Cerebellar cortex (tissue), 1 donor: ENCODE measurements around the gene ZFYVE19.
"Not testable (repeated sequence)": the region's sequence is repeated elsewhere in the genome, so short reads cannot be mapped to it uniquely, and the experiment has no call there.

Experiments used
- DNase-seq: peaks from one replicate; pipeline ENCODE4 v3.0.0-alpha.2; 2015; ENCODE audit warnings: low spot score

ZFYVE19 gene

GRCh38 chr15:40847223-40847961 lies 40.5 kb downstream of the ZFYVE19 start:
- peak; percentile 61 for DNase-seq

- DNase-seq: no peak
Measured at GRCh38 chr15:40850576-40851112, 43.8 kb downstream of the ZFYVE19 start.

GRCh38 chr15:40852529-40852928 lies 45.6 kb downstream of the ZFYVE19 start:
- DNase-seq: no peak

- no peak for DNase-seq
Measured at GRCh38 chr15:40853241-40853890, 46.5 kb downstream of the ZFYVE19 start.

- DNase-seq: no peak
Measured at GRCh38 chr15:40854161-40854560, 47.3 kb downstream of the ZFYVE19 start.

- DNase-seq: no peak
Measured at GRCh38 chr15:40855706-40856234, 48.9 kb downstream of the ZFYVE19 start.

GRCh38 chr15:40856746-40857145 lies 49.9 kb downstream of the ZFYVE19 start:
- DNase-seq: no peak

- peak; percentile 69 for DNase-seq
Measured at GRCh38 chr15:40857601-40858341, 50.9 kb downstream of the ZFYVE19 start.

- no peak for DNase-seq
Measured at GRCh38 chr15:40858706-40859105, 51.8 kb downstream of the ZFYVE19 start.

GRCh38 chr15:40859206-40859851 lies 52.4 kb downstream of the ZFYVE19 start:
- peak; percentile 80 for DNase-seq

GRCh38 chr15:40861147-40861546 lies 54.3 kb downstream of the ZFYVE19 start:
- DNase-seq: not testable (repeated sequence)

GRCh38 chr15:40863660-40864270 lies 56.9 kb downstream of the ZFYVE19 start:
- no peak for DNase-seq
